RCC 7860 (cell line): Measurements from ENCODE around the gene EPC1.
"Not testable (repeated sequence)": the region's sequence is repeated elsewhere in the genome, so short reads cannot be mapped to it uniquely, and the experiment has no call there.

Source experiments
- DNase-seq: peaks from one replicate; pipeline ENCODE4 v3.0.0-alpha.2; 2015; ENCODE audit warnings: low spot score
- FAIRE-seq: peaks from 2 replicates; lab custom pipeline; 2012; peaks lifted over from hg19 to GRCh38; lab: Jason Lieb, UNC

EPC1 gene

GRCh38 chr10:32298075-32298812 lies 48.7 kb downstream of the EPC1 start:
- DNase-seq: no peak
- no peak for FAIRE-seq

GRCh38 chr10:32295027-32295426 lies 51.9 kb downstream of the EPC1 start:
- FAIRE-seq: no peak

GRCh38 chr10:32293581-32293980 lies 53.4 kb downstream of the EPC1 start:
- FAIRE-seq (no peak), DNase-seq (no peak)

More at GRCh38 chr10:32295027-32295426, 51.9 kb downstream of the EPC1 start:
- DNase-seq: no peak

GRCh38 chr10:32279795-32280194 lies 67.2 kb downstream of the EPC1 start:
- no peak for DNase-seq
- no peak for FAIRE-seq

- FAIRE-seq: no peak
- no peak for DNase-seq
Measured at GRCh38 chr10:32273336-32273735, 73.6 kb downstream of the EPC1 start.

GRCh38 chr10:32271617-32272016 lies 75.3 kb downstream of the EPC1 start:
- DNase-seq (no peak), FAIRE-seq (no peak)

GRCh38 chr10:32269343-32270100 lies 77.4 kb downstream of the EPC1 start:
- FAIRE-seq: no peak

GRCh38 chr10:32268788-32269187 lies 78.2 kb downstream of the EPC1 start:
- FAIRE-seq: no peak

More at GRCh38 chr10:32269343-32270100, 77.4 kb downstream of the EPC1 start:
- DNase-seq: no peak

GRCh38 chr10:32266979-32267378 lies 80.0 kb downstream of the EPC1 start:
- FAIRE-seq (no peak), DNase-seq (no peak)

More at GRCh38 chr10:32268788-32269187, 78.2 kb downstream of the EPC1 start:
- DNase-seq: no peak

- no peak for DNase-seq
- no peak for FAIRE-seq
Measured at GRCh38 chr10:32266566-32266965, 80.4 kb downstream of the EPC1 start.

- FAIRE-seq (no peak), DNase-seq (no peak)
Measured at GRCh38 chr10:32265756-32266155, 81.2 kb downstream of the EPC1 start.

- peak; percentile 15 for DNase-seq
- no peak for FAIRE-seq
Measured at GRCh38 chr10:32263300-32263699, 83.7 kb downstream of the EPC1 start.

- FAIRE-seq: no peak
Measured at GRCh38 chr10:32259551-32259950, 87.4 kb downstream of the EPC1 start.

GRCh38 chr10:32256613-32257437 lies 90.1 kb downstream of the EPC1 start:
- FAIRE-seq: no peak

More at GRCh38 chr10:32259551-32259950, 87.4 kb downstream of the EPC1 start:
- no peak for DNase-seq

GRCh38 chr10:32253821-32254220 lies 93.1 kb downstream of the EPC1 start:
- DNase-seq (no peak), FAIRE-seq (no peak)

More at GRCh38 chr10:32256613-32257437, 90.1 kb downstream of the EPC1 start:
- DNase-seq: peak; percentile 16

GRCh38 chr10:32253276-32253675 lies 93.7 kb downstream of the EPC1 start:
- FAIRE-seq (no peak), DNase-seq (no peak)

- DNase-seq, FAIRE-seq: not testable (repeated sequence)
Measured at GRCh38 chr10:32250489-32250888, 96.5 kb downstream of the EPC1 start.

- no peak for FAIRE-seq
- DNase-seq: no peak
Measured at GRCh38 chr10:32246685-32247084, 100.3 kb downstream of the EPC1 start.

GRCh38 chr10:32245760-32246159 lies 101.2 kb downstream of the EPC1 start:
- FAIRE-seq: no peak
- no peak for DNase-seq

- DNase-seq (no peak), FAIRE-seq (no peak)
Measured at GRCh38 chr10:32244421-32245207, 102.3 kb downstream of the EPC1 start.
